OCI-LY7 (cell line): ENCODE data around the gene PIBF1.

ENCODE experiments used
- EZH2phosphoT487 ChIP-seq: fragments of 200-600 bp; sonication (generic); IDR thresholded peaks from 2 replicates; pipeline ENCODE4 v1.6.1; 2018; ENCODE audit warnings: low read depth, borderline replicate concordance, mild to moderate bottlenecking, mixed run types, antibody characterized with exemption, low read length, moderate library complexity, mixed read lengths
- TF ChIP-seq, protein P1 (sequence below): fragments of 200-600 bp; sonication (generic); conservative IDR thresholded peaks from 2 replicates; pipeline ENCODE4 v1.5.1; 2014; ENCODE audit warnings: mild to moderate bottlenecking, antibody characterized with exemption, low read length, moderate library complexity, mixed read lengths

- TF ChIP-seq, protein P1, sequence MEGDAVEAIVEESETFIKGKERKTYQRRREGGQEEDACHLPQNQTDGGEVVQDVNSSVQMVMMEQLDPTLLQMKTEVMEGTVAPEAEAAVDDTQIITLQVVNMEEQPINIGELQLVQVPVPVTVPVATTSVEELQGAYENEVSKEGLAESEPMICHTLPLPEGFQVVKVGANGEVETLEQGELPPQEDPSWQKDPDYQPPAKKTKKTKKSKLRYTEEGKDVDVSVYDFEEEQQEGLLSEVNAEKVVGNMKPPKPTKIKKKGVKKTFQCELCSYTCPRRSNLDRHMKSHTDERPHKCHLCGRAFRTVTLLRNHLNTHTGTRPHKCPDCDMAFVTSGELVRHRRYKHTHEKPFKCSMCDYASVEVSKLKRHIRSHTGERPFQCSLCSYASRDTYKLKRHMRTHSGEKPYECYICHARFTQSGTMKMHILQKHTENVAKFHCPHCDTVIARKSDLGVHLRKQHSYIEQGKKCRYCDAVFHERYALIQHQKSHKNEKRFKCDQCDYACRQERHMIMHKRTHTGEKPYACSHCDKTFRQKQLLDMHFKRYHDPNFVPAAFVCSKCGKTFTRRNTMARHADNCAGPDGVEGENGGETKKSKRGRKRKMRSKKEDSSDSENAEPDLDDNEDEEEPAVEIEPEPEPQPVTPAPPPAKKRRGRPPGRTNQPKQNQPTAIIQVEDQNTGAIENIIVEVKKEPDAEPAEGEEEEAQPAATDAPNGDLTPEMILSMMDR: no peak
- TF ChIP-seq EZH2phosphoT487: no peak
These were observed 82.4 kb downstream of the PIBF1 start for GRCh38 chr13:72864142-72865011.
